ACHN (cell line): ENCODE data around the gene CALML5.

Experiments
- DNase-seq: peaks from one replicate; pipeline ENCODE4 v3.0.0-alpha.2; 2015
- in situ Hi-C: cut with HindIII; loops from 2 replicates; pipeline ENCODE4 v1.10.0; 2017; ENCODE audit warnings: low sequenced_read_pairs, low pct_ligation_motif_present, low pct_unique_long_range_greater_than_20kb

The CALML5 gene

DNA sequence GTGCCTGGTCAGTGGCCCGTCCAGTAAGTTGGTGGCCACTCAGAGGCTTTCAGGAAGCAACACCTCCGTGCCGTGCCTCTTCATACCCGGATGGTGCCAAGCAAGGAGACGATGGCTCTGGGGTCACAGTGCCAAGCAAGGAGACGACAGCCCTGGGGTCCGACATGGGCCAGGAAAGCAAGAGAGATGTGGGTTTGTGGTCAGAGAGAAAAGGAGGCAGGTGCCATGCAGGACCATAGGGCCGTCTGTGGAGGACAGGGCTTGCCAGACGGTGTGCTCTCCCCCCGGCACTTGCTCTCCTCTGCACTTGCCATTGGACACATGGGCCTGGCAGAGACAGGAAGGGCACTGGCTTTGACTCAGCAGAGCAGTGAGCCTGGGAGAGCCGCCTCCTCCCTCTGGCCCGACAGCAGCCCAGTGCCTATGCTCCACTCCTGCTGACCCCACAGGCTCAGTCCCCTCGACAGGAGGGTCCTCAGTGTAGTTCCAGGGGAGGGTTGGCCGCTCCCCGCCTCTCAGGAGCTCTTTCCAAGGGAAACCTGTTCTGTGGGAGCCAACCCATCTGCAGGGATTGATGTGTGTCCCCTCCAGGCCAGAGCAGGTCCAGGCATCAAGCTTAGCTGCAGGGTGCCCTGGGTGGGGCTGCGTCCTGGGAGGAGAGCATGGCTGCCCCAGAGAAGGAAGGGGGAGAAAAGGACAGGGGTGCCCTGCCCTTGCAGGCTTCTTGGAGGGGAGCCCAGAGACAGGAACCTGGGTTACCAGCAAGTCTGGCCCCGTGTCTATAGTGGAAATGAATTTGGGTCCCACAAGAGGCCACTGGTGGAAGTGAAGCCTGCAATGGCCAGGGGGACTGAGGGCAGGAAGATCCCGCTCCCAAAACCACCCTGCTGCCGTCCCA, 7.6 kb upstream of the CALML5 start:
- in situ Hi-C loops, result no loop called here
- DNase-seq, result no peak

DNA sequence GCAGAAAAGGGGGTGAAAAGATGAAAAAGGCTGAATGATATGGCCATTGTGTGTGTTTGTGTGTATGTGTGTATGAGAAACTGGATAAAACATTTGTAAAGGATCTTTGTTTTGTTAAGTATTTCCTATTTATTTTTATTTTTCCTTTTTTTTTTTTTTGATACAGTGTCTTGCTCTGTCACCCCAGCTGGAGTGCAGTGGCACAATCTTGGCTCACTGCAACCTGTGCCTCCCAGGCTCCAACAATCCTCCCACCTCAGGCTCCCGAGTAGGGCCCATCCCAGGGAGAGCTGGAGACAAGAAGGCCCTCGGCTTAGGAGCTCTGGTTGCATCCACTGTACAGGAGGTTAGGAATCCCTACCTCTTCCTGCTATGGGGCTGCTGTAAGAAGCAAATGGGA, 6.9 kb upstream of the CALML5 start:
- in situ Hi-C loops, result no loop called here
- DNase-seq, result no peak

DNA sequence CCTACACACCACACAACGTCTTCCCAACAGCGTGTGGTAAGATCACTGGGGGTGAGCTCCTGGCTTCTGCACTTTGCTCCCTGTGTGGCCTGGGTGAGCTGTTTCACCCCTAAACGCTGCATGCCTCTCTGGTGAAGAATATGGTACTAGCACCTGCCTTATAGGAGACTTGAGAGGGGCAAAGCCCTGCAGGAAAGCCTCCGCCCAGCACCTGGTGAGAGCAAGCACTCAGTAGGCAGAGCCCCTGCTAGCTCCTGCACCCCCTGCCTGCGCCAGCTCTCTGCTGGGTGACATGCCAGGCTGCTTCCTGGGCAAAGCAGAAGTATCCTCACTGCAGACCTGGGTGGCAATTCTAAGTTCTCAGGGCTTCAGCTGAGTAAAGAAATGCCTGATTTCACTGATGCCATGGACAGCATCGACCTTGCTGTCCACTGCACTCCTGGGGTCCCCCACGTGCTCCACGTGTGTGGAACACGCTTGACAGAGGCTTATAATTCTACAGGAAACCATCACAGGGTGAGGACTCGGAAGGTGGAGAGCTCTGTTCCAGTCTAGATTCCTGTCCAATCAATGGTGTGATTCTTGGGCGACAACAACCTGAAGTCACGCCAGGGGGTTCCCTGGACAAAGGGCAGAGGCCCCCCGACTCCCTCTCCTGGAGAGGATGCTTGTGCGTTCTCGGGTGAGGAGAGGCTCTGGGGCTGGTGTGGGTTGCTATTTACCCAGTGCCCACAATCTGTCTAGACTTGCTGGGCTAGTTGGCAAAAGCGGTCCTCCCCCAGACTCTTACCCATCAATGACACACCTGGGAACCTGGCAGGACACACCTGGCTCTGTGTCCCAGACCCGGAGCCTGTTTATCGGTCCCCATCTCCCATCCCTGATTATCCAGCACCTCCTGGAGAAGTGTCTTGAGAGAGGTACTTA, 5.0 kb upstream of the CALML5 start:
- DNase-seq, result no peak
- in situ Hi-C loops, result no loop called here

DNA sequence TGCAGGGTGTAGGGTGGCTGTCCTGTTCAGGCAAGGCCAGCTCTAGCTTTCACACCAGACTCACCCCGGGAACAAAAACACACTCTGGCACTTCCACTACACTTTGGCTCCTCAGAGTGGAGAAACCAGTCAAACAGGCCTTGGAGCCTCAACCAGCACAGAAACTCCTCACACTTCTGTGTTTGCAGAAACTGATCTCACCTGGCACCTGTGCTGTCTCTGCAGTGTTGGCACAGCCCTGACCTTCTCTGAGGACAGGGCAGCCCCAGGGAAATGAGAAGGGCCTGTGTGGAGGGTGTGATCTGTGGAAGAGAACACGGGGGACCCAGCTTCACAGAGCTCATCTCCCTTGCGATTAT, 4.1 kb upstream of the CALML5 start:
- in situ Hi-C loops, result no loop called here

DNA sequence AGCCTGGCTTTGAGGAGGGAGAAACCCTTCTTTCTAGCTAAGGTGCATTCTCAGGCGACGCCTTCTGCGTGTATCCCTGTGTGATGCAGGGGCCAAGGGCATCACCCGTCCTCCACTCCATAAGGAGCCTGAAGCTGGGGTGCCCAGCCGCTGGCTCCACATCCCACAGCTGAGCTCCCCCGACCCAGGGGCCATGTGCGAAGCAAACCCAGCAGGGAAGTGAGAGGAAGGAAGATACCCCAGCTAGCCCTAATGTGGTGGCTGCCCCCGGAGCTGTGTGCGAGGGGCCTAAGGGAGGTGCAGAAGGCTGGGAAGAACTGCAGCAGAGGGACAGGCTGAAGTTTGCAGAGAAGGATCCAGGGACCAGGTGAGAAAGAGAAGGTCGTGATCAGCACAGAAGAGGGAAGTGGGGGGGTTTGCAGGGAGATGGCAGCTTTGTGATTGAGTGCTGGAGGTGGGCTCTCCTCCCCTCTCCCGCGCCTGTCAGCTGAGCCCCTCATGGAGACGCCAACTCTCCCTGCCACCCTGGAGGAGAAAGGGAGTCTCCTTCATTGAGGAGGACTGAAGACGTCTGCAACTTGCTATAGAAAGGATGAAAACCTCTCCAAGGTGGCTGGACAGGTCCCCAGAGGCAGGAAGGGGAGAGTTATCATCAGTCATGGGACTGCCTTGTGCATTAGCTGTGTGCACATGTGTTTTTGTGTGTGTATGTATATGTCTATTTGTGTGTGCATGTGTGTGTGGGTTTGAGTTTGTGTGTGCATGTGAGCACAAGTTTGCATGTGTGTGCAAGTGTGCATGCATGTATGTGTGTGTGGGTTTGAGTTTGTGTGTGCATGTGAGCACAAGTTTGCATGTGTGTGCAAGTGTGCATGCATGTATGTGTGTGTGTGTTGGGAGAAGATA, 3.5 kb upstream of the CALML5 start:
- in situ Hi-C loops, result no loop called here
- no peak for DNase-seq

More for the DNA sequence above, 4.1 kb upstream of the CALML5 start:
- no peak for DNase-seq

DNA sequence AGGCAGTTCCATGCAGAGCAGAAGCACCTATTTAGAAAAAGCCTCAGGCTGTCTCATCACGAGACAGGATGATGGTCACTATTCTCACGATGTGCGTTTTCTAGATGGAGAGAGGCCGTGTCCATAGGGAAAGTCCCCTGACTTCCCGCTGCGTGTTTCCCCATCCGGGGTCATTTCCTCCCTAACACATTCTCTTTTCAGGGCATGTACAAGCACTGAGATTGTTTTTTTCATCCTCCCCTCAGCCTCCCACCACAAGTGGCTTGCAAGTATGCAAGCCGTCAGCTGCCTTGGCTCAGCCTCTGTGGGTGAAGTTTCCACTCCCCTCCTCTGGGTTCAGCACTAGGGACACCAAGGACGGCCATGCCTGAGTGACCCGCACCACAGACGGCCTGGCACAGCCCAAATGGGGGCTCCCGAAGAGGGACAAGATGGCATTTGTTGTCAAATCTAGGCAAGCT, 2.7 kb upstream of the CALML5 start:
- in situ Hi-C loops, result no loop called here
- DNase-seq, result no peak

DNA sequence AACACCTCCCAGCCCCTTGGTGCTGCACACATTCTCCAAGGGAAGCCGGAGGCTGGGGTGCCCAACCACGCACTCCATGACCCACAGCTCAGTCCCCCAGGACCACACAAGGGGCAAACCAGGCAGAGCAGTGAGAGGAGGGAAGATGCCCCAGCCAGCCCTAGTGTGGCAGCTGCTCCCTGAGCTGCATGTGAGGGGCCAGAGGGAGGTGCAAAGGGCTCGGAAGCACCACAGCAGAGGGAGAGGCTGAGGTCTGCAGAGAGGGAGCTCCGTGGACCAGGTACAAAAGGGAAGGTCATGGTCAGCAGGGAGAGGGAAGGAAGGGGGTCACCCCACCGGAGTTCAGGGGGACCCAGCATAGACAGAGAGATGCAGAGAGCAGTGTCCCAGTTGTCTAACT, 1.5 kb upstream of the CALML5 start:
- in situ Hi-C loops, result no loop called here

DNA sequence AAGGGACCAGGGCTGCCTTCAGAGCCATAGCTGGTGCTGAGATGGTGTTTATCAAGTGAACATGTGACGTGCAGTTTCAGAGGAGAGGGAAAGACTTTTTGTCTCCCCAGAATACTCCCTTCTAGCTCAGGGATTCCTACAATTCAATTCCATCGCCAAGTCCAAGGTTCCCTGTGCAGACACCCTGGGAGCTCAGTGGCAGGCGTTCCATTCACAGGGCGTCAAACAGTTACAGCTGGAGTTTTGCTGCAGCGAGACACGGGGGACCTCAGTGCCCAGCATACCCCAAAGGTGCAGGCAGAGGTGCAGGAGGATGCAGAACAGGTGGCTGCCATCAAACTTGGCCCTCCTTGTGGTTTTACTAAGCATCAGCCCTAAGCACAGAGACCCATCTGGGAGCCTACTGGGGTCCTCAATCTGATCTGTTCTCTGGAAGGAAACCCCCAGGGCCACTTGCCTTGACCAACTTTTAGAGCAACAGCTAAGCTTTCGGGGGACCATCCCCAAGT, 846 bp upstream of the CALML5 start:
- DNase-seq, result no peak
- in situ Hi-C loops, result no loop called here

More for the DNA sequence above, 1.5 kb upstream of the CALML5 start:
- no peak for DNase-seq

DNA sequence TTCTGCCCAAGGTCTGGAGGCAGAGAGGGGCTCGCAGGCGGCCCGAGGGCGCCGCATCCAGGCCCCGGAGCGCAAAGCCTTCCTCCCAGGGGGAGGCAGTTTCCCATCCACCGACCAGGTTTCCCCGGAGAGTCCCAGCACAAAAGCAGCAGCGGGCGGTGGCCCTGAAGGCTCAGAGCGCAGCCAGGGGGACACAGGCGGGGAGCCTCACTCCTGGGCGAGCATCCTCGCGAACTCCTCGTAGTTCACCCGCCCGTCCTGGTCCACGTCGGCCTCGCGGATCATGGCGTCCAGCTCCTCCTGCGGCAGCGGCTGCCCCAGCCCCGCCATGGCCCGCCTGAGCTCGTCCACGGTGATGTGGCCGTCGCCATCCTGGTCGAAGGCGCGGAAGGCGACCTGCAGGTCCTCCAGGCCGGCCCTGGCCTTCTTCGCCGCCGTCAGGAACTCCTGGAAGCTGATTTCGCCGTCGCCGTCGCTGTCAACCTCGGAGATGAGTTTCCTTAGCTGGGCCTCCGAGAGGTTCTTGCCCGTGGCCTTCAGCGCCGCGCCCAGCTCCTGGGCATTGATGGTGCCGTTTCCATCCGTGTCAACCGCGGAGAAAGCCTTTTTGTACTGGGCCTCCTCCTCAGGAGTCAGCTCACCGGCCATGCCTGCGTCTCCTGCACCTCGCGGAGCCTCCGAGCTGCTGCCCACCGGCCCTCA, 428 bp downstream of the CALML5 start:
- no peak for DNase-seq
- in situ Hi-C loops, result no loop called here

DNA sequence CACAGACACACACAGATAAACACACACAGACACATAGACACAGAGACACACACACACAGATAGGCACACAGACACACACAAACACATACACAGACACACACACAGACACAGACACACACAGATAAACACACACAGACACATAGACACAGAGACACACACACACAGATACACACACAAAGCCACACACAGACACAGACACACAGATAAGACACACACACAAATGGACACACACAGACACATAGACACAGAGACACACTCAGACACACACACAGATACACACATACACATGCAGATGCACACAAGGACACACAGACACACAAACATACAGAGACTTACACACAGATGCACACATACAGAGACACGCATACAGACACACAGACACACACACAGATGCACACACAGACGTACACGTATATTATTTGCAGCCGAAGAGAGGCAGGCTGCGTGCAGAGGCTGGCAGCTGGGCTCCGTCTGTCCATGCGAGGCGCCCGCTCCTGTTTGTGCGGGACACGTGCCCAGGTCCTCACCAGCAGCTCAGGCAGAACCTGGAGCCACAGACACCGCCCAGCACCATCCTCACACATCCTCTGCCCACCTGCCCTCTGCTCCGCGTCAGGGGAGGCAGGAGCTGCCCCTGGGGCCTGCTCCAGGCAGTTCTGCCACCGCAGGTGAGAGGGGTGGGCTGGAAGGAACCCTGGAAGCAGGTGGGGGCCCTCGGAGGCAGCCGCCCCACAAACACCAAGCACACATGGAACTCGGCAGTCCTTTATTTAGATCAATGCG, 1.2 kb downstream of the CALML5 start:
- in situ Hi-C loops, result no loop called here
- no peak for DNase-seq

DNA sequence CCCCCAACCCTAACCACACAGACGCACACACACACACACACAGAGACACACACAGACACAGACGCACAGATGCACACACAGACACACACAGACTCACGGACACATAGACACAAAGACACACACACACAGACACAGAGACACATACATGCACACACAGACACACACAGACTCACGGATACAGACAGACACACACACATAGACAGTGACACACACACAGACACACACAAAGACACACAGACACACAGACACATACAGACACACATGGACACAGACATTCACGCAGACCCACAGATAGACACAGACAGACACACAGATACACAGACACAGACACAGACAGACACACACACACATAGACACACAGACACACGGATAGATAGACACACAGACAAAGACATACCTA, 2.1 kb downstream of the CALML5 start:
- in situ Hi-C loops, result no loop called here
- no peak for DNase-seq

DNA sequence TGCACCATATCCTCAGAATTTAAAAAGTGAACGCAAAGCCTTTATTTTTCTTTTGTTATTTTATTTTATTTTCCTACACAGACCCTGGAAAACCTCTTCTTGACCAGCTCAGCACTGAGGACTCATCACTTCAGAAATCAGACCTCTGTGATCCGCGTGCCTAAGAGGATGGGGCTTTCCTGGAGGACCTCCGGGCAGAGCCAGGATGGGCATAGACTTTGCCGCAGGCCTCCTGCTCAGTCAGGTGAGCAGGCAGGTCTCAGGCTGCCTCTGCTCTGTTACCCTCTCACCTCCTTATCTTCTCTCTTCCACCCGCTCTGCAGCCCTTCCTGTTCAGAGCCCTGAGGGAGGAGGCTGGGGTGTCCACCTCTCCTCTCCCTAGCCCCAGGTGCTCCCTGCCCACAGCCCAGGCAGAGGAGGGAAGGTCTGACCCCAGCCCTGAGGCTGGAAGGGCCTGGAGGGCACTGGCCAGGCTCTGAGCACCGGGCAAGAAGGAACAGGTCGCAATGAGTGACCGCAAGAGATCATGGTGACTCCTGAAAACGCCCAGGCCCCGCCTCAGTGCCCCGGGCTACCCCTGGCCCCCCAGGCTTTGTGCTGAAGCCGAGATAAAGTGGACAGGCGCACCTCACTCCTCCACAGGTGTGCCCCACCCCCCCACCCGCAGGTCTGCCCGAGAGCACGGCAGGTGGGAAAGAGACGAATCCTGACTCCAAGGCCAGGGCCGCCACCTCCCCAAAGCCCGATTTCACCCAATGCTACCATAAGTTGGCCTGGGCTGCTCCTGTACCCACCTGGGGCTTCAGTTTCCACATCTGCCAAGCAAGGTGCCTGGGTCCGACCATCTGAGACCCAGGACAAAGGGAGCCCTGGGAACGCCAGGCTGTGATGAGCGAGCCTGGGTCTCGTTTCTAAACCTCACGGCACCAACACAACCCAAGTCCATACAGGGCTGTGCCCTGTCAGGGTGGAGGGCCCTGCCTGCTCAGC, 2.8 kb downstream of the CALML5 start:
- in situ Hi-C loops, result no loop called here
- DNase-seq, result no peak

DNA sequence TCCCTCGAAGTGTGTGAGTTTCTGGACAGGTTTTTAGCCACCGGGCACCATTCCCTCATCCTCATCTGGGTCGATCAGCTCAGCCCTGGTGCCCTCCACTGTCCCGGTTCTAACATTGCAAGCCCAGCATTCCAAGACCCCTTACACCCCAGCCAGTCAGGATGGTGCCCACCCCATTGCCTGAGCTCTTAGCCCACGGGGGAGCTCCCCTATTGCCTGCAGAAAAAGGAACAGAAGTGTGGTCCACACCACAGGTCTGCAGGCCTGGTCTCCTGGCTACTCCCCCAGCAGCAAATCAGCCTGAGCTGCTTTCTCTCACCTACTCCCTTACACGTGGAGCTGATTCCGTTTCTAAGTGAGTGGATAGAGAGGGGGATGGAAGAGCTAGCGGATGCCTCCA, 4.8 kb downstream of the CALML5 start:
- in situ Hi-C loops, result no loop called here
- DNase-seq, result no peak

DNA sequence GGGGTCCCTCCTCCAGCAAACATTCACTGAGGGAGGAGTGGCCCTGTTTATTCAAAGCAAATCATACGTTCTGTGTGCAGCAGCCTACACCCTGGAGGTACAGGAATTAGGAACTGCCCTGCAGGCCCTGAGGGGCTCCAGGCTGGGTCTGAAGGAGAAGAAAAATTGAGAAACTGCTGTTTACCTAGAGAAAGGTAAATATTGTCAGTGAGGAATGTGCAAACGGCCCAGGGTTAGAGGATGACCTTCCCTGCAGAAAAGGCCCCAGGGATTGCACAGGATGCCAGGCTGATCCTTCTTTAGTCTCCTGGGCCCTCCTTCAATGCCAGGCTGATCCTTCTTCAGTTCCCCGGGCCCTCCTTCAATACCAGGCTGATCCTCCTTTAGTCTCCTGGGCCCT, 5.7 kb downstream of the CALML5 start:
- in situ Hi-C loops, result no loop called here

DNA sequence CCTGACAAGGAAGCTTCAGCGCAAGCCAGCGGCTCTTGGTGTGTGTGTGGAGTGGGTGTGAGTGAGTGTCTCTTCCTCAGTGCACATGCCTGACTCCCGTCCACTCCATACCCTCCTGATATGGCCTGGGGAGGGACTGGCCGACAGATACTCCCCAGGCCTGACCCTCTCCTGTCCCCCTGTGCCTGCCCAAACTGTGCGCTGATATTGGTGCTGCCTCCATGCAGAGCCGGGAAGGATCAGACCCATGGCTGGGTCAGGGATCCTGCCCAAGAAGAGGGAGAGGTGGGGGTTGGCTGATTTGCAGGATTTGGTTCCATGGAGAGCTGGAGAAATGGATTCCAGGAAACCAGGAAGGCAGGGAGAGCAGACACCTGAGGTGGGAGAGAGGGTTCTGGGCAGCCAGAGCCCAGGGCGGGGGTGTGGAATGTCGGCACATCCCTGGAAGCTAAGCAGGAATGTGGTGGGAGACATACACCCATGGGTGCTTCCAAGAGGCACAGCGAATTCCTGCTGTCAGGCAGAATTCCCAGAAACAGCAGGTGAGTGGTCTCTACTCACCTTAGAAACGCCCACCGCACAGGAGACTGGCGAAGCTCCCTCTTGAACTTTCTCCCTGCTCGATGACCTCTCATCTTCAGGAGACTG, 6.3 kb downstream of the CALML5 start:
- DNase-seq, result no peak
- in situ Hi-C loops, result no loop called here

More for the DNA sequence above, 5.7 kb downstream of the CALML5 start:
- DNase-seq, result no peak
